ENCODE results near the gene DERL3. TPM values are rescaled to one million over a fixed set of nuclear protein-coding genes. Genes with fewer than 3 reads are reported as not detected.

Gene DERL3
- total RNA-seq = under 1 TPM; 0.66 to 0.98 TPM
- polyA plus RNA-seq (2013, experiment 1 of 2) = 2.6 TPM
- 0.83 TPM for polyA plus RNA-seq (2013, experiment 2 of 2)
- 0.25 to 11.7 (median 2.4) reads per million in 172 experiments for total RNA-seq

DNA sequence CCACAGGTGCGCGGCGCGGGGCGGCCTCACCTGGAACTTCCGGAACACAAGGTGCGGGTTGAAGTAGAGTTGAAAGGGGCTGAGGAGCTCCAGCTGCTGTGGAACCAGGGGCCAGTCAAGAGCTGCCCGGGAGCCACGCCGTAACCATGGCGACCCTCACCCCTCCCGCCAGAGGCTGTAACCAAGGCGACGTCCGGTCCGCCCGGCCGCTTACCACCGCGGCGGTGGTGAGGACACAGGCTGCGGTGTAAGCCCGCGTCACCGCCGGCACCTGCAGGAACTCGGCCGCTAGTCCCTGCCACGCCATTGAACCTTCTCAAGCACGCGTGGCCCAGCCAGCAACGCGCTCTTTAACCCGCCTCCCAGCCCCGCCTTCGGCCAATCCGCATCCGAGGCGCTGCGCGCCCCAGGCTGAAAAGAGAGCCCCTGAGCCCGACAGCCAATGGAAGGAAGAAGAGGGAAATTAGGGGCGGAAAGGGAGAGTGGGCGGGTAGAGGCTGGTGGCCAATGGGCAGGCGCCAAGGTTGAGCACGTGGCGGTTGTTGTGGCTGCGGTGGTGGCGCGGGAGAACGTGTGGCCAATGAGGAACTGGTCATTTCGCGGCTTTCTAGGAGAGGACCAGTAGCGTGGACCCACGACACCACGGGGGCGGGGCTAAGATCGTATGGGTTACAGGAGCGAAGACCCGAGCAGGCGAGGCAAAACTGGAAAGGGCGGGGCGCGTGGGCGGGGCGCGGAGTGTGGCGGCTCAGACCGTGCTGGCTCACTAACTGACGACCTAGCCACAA lies at the start of gene DERL3:
DERL3 (minus strand) TSS at position 326 of the 788 bp plus-strand sequence; CDS start at position 307, 19 bp downstream.
- Mint-ChIP-seq H3K27me3 (no peaks in the 10 kb centered on the region), H3K27ac (peak within 1 kb of the TSS; percentile 52)

DNA sequence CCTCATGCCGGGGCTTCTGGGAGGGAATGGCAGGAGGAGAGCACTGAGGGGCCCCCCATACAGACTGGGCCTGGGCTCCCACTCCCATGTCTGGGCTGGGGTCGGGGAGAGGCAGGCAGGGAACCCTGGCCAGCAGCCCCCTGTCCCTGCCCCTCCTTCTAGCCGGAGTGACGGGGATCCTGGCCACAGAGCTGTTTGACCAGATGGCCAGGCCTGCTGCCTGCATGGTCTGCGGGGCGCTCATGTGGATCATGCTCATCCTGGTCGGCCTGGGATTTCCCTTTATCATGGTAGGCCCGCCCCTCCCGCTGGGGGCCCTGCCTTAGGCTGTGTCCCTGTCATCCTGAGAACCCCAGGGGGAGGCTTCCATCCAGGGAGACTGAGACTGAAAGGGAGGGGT lies 45.3 kb upstream of the DERL3 start:
- Histone ChIP-seq H3K27ac (ENCODE audit: low read depth in 1 of 2, low read length in 2 of 2) (no peak overlapping the region), H3K36me3 (ENCODE audit: insufficient read depth, low read length) (no peaks in the 10 kb centered on the region), H3K9me3 (ENCODE audit: control insufficient read depth in 1 of 2, insufficient read depth in 1 of 2, low read length in 2 of 2) (no peaks in the 10 kb centered on the region), H3K27me3 (ENCODE audit: control insufficient read depth in 1 of 2, insufficient read depth in 2 of 2, low read length in 2 of 2) (no peaks in the 10 kb centered on the region), H3K4me3 (ENCODE audit: low read length) (no peak overlapping the region), H3K4me1 (ENCODE audit: insufficient read depth, low read length) (no peaks in the 10 kb centered on the region)
- Mint-ChIP-seq H3K27me3 (no peaks in the 10 kb centered on the region), H3K9me3 (no peaks in the 10 kb centered on the region), H3K4me3 (no peak overlapping the region), H3K4me1 (ENCODE audit: low read depth) (no peaks in the 10 kb centered on the region), H3K36me3 (ENCODE audit: low read depth) (peaks cover 18% of the 10 kb centered on the region), H3K27ac (no peak overlapping the region)
- ATAC-seq (ENCODE audit: poor library complexity) = no peak
- POLR2A ChIA-PET = interaction anchor here (0.6 kb wide), 1 partner anchor 146 kb away, joined by 3 read pairs; no protein-coding TSS in a partner anchor
- intact Hi-C loops (cut with DNase I, micrococcal nuclease) = no loop called here
- TF ChIP-seq, protein P1, sequence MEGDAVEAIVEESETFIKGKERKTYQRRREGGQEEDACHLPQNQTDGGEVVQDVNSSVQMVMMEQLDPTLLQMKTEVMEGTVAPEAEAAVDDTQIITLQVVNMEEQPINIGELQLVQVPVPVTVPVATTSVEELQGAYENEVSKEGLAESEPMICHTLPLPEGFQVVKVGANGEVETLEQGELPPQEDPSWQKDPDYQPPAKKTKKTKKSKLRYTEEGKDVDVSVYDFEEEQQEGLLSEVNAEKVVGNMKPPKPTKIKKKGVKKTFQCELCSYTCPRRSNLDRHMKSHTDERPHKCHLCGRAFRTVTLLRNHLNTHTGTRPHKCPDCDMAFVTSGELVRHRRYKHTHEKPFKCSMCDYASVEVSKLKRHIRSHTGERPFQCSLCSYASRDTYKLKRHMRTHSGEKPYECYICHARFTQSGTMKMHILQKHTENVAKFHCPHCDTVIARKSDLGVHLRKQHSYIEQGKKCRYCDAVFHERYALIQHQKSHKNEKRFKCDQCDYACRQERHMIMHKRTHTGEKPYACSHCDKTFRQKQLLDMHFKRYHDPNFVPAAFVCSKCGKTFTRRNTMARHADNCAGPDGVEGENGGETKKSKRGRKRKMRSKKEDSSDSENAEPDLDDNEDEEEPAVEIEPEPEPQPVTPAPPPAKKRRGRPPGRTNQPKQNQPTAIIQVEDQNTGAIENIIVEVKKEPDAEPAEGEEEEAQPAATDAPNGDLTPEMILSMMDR (IDR thresholded peaks at IDR 0.05) = no peak
- CTCF ChIA-PET = no interaction called here
- DNase-seq = no peak

More for the DNA sequence above, at the start of gene DERL3:
- Histone ChIP-seq H3K4me1 (ENCODE audit: insufficient read depth, low read length) (peaks cover 25% of the 10 kb centered on the region), H3K9me3 (ENCODE audit: control insufficient read depth in 1 of 2, insufficient read depth in 1 of 2, low read length in 2 of 2) (no peaks in the 10 kb centered on the region), H3K27me3 (ENCODE audit: control insufficient read depth in 1 of 2, insufficient read depth in 2 of 2, low read length in 2 of 2) (no peaks in the 10 kb centered on the region), H3K4me3 (ENCODE audit: low read length) (peak within 1 kb of the TSS; percentile 80), H3K27ac (ENCODE audit: low read depth in 1 of 2, low read length in 2 of 2) (no peak within 1 kb of the TSS), H3K36me3 (ENCODE audit: insufficient read depth, low read length) (peaks cover 17% of the 10 kb centered on the region)
- POLR2A ChIA-PET = interaction anchor here (0.9 kb wide), 1 partner anchor 19 kb away, joined by 6 read pairs; the partner anchor contains the start of gene SLC2A11
- TF ChIP-seq, protein P1 (IDR thresholded peaks at IDR 0.05) = no peak
- H3K36me3 Mint-ChIP-seq (ENCODE audit: low read depth) = peaks cover 5% of the 10 kb centered on the region
- H3K4me3 Mint-ChIP-seq = peak within 1 kb of the TSS; percentile 91
- no peaks in the 10 kb centered on the region for H3K9me3 Mint-ChIP-seq
- CTCF ChIA-PET = no interaction called here
- DNase-seq (peak; percentile 86 to 98 (median 94)), ATAC-seq (ENCODE audit: poor library complexity) (peak; percentile 94)
- intact Hi-C loops (cut with DNase I, micrococcal nuclease) = loop anchor here (2.0 to 5.0 kb wide), 3 partner anchors 52 to 718 kb away; partner anchors contain the start of genes SMARCB1 (in 2 of the 2), GUCD1 (in 1 of the 2) and SNRPD3 (in 1 of the 2)
- H3K4me1 Mint-ChIP-seq (ENCODE audit: low read depth) = peaks cover 19% of the 10 kb centered on the region

DNA sequence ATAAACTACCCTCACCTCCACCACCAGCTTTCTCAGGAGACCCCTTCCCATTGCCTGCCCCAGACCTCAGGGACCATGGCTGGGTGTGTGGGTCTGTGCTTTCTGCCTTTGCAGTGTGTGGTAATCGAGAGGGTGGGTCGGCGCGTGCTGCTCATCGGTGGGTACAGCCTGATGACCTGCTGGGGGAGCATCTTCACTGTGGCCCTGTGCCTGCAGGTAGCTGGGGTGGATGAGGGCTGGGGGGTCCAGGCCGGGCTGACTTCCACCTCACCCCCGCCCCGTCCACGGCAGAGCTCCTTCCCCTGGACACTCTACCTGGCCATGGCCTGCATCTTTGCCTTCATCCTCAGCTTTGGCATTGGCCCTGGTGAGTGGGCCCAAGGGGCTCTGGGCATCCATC lies 44.9 kb upstream of the DERL3 start:
- Mint-ChIP-seq H3K9me3 (no peaks in the 10 kb centered on the region), H3K4me3 (no peak overlapping the region), H3K27me3 (no peaks in the 10 kb centered on the region), H3K36me3 (ENCODE audit: low read depth) (peaks cover 21% of the 10 kb centered on the region), H3K27ac (no peak overlapping the region), H3K4me1 (ENCODE audit: low read depth) (no peaks in the 10 kb centered on the region)
- H3K27me3 ChIP-seq (ENCODE audit: control insufficient read depth in 1 of 2, insufficient read depth in 2 of 2, low read length in 2 of 2) = no peaks in the 10 kb centered on the region
- DNase-seq = no peak
- ChIA-PET POLR2A (interaction anchor here (1.3 kb wide), 1 partner anchor 11 kb away, joined by 4 read pairs; the partner anchor contains the start of gene MIF), CTCF (no interaction called here)
- H3K9me3 ChIP-seq (ENCODE audit: control insufficient read depth in 1 of 2, insufficient read depth in 1 of 2, low read length in 2 of 2) = no peaks in the 10 kb centered on the region
- TF ChIP-seq, protein P1 (IDR thresholded peaks at IDR 0.05) = no peak
- no peak overlapping the region for H3K4me3 ChIP-seq (ENCODE audit: low read length)
- no peak overlapping the region for H3K27ac ChIP-seq (ENCODE audit: low read depth in 1 of 2, low read length in 2 of 2)
- H3K36me3 ChIP-seq (ENCODE audit: insufficient read depth, low read length) = no peaks in the 10 kb centered on the region
- intact Hi-C loops (cut with DNase I, micrococcal nuclease) = no loop called here
- H3K4me1 ChIP-seq (ENCODE audit: insufficient read depth, low read length) = no peaks in the 10 kb centered on the region
- no peak for ATAC-seq (ENCODE audit: poor library complexity)
